GM19452 (cell line): ENCODE measurements around the gene ASB10.

ENCODE experiments used
- ATAC-seq: cut with Tn5 transposase; IDR thresholded peaks from one replicate; pipeline ENCODE4 v1.9.1; 2021; ENCODE audit not compliant: unreplicated experiment

ASB10 gene

GRCh38 chr7:151186640-151187408, at the start of gene ASB10:
TSS of gene ASB10 (minus strand) at chr7:151187250. CDS start at chr7:151187130, 120 bp downstream.
- no peak for ATAC-seq

GRCh38 chr7:151236406-151236805, 49.4 kb upstream of the ASB10 start:
- no peak for ATAC-seq

- no peak for ATAC-seq
Observed at GRCh38 chr7:151235091-151235787, 48.2 kb upstream of the ASB10 start.

GRCh38 chr7:151233804-151234203, 46.8 kb upstream of the ASB10 start:
- ATAC-seq: no peak

GRCh38 chr7:151232917-151233701, 46.1 kb upstream of the ASB10 start:
- no peak for ATAC-seq

GRCh38 chr7:151232091-151232916, 45.3 kb upstream of the ASB10 start, which contains the start of gene CHPF2:
TSS of gene CHPF2 (plus strand) at chr7:151232483. CDS start at chr7:151234012, 1,529 bp downstream.
- ATAC-seq: peak; percentile 98

GRCh38 chr7:151231080-151231479, 44.0 kb upstream of the ASB10 start:
- no peak for ATAC-seq

- no peak for ATAC-seq
Observed at GRCh38 chr7:151229249-151229648, 42.2 kb upstream of the ASB10 start.

- no peak for ATAC-seq
Observed at GRCh38 chr7:151228024-151228866, 41.2 kb upstream of the ASB10 start.

GRCh38 chr7:151226875-151227782, 40.1 kb upstream of the ASB10 start, which contains the start of gene ABCF2:
TSS of gene ABCF2 (minus strand) at chr7:151227205. CDS start at chr7:151226458, 747 bp downstream.
- peak; percentile 99 for ATAC-seq

GRCh38 chr7:151226560-151226874, 39.5 kb upstream of the ASB10 start:
- no peak for ATAC-seq

- ATAC-seq: no peak
Observed at GRCh38 chr7:151225948-151226510, 39.0 kb upstream of the ASB10 start.

- ATAC-seq: no peak
Observed at GRCh38 chr7:151223728-151224127, 36.7 kb upstream of the ASB10 start.

GRCh38 chr7:151218170-151218569, 31.1 kb upstream of the ASB10 start:
- ATAC-seq: no peak

- ATAC-seq: no peak
Observed at GRCh38 chr7:151215396-151215795, 28.3 kb upstream of the ASB10 start.

GRCh38 chr7:151213826-151214225, 26.8 kb upstream of the ASB10 start:
- no peak for ATAC-seq

- ATAC-seq: no peak
Observed at GRCh38 chr7:151212626-151213025, 25.6 kb upstream of the ASB10 start.

- no peak for ATAC-seq
Observed at GRCh38 chr7:151211155-151211772, 24.2 kb upstream of the ASB10 start.
